K562 (cell line): ENCODE data around the gene IGFALS.

Source experiments
- CEBPB ChIP-seq: fragments of 450-650 bp; IDR thresholded peaks from 2 replicates; pipeline ENCODE4 v1.6.1; 2016; ENCODE audit warnings: missing genetic modification characterization, missing compliant biosample characterization
- DNMT1 ChIP-seq: fragments of 450-650 bp; IDR thresholded peaks from 2 replicates; pipeline ENCODE4 v1.6.1; 2016; ENCODE audit warnings: antibody characterized with exemption, mild to moderate bottlenecking
- MAFK ChIP-seq: IDR thresholded peaks from 2 replicates; pipeline ENCODE4 v1.6.1; 2011; ENCODE audit warnings: low read length, improper control_type of control experiment
- NFYB ChIP-seq: IDR thresholded peaks from 2 replicates; pipeline ENCODE4 v1.6.1; 2011; ENCODE audit warnings: mild to moderate bottlenecking, moderate library complexity; ENCODE audit not compliant: insufficient read length; ENCODE audit errors: extremely low read depth
- SIN3A ChIP-seq, 2 experiments: fragments of 150-350 bp in 1 of 2; IDR thresholded peaks; 2 replicates each; pipeline ENCODE4 v1.6.1; 2011 to 2016; ENCODE audit warnings: borderline replicate concordance in 2 of 2, low read depth in 2 of 2, low read length in 2 of 2, mild to moderate bottlenecking in 2 of 2, moderate library complexity in 2 of 2; ENCODE audit not compliant: control insufficient read depth in 1 of 2
- SMARCC2 ChIP-seq: fragments of 450-650 bp; IDR thresholded peaks from 2 replicates; pipeline ENCODE4 v1.6.1; 2017; ENCODE audit warnings: antibody characterized with exemption, moderate library complexity, mild to moderate bottlenecking, low read depth
- TBP ChIP-seq: optimal IDR thresholded peaks from 2 replicates; pipeline ENCODE3; 2011; ENCODE audit warnings: low read depth, low read length, improper control_type of control experiment
- TRIM24 ChIP-seq, 2 experiments: fragments of 450-650 bp; IDR thresholded peaks; 2 replicates each; pipeline ENCODE4 v1.6.1; 2016
- ZBTB8A ChIP-seq: fragments of 450-650 bp; IDR thresholded peaks from 2 replicates; pipeline ENCODE4 v1.6.1; 2018; ENCODE audit warnings: mild to moderate bottlenecking, moderate library complexity; ENCODE audit not compliant: partially characterized antibody
- ZNF12 ChIP-seq: sonication (generic); formaldehyde crosslinking; IDR thresholded peaks from 2 replicates; pipeline ENCODE4 v1.4.0; 2020; ENCODE audit warnings: mild to moderate bottlenecking, missing genetic modification reagents
- TF ChIP-seq, protein P1 (sequence below), 2 experiments: fragments of 450-650 bp; formaldehyde crosslinking in 1 of 2; IDR thresholded peaks; 2 replicates each; pipeline versions ENCODE4 v1.4.0 to v1.6.1; 2014 to 2020; ENCODE audit warnings: mild to moderate bottlenecking in 2 of 2, borderline replicate concordance in 1 of 2, low read depth in 1 of 2
- TF ChIP-seq, protein P2 (sequence below), 3 experiments: IDR thresholded peaks in 2 of 3; conservative IDR thresholded peaks in 1 of 3; 2 replicates each; pipeline ENCODE4 v1.5.1; 2011 to 2012; ENCODE audit warnings: low read length in 3 of 3, mild to moderate bottlenecking in 3 of 3, control low read depth in 2 of 3, improper control_type of control experiment in 1 of 3, inconsistent platforms in 1 of 3, low read depth in 1 of 3, mixed read lengths in 1 of 3, moderate library complexity in 1 of 3; ENCODE audit not compliant: insufficient read depth in 2 of 3
- TF ChIP-seq, protein P3 (sequence below), 2 experiments: fragments of 450-650 bp; IDR thresholded peaks; 2 replicates each; pipeline ENCODE4 v1.6.1; 2018; ENCODE audit warnings: mild to moderate bottlenecking in 2 of 2, low read depth in 1 of 2; ENCODE audit not compliant: partially characterized antibody in 2 of 2

DNA sequence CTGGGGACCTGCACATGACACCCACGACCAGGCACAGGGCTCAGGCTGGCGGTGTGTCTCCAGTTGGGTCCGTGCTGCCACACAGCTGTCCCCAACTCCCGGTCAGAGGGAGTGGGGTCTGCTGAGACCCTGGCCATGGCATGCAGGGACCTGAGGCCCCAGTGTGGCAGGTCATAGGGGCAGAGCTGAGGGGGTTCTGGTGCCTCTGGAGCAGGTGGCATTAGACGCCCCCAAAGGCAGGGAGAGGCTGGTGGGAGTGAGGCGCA is 6.5 kb downstream of the IGFALS start:
- TF ChIP-seq ZBTB8A (no peak), CEBPB (tag) (no peak), TBP (no peak), TRIM24 (IDR thresholded peaks at IDR 0.05) (no peak), NFYB (no peak), SMARCC2 (no peak), ZNF12 (CRISPR knock-in tag) (no peak), DNMT1 (no peak), SIN3A (IDR thresholded peaks at IDR 0.05; ENCODE audit: borderline replicate concordance in 2 of 2, control insufficient read depth in 1 of 2, low read depth in 2 of 2, low read length in 2 of 2) (no peak), MAFK (no peak)
- TF ChIP-seq, protein P1, sequence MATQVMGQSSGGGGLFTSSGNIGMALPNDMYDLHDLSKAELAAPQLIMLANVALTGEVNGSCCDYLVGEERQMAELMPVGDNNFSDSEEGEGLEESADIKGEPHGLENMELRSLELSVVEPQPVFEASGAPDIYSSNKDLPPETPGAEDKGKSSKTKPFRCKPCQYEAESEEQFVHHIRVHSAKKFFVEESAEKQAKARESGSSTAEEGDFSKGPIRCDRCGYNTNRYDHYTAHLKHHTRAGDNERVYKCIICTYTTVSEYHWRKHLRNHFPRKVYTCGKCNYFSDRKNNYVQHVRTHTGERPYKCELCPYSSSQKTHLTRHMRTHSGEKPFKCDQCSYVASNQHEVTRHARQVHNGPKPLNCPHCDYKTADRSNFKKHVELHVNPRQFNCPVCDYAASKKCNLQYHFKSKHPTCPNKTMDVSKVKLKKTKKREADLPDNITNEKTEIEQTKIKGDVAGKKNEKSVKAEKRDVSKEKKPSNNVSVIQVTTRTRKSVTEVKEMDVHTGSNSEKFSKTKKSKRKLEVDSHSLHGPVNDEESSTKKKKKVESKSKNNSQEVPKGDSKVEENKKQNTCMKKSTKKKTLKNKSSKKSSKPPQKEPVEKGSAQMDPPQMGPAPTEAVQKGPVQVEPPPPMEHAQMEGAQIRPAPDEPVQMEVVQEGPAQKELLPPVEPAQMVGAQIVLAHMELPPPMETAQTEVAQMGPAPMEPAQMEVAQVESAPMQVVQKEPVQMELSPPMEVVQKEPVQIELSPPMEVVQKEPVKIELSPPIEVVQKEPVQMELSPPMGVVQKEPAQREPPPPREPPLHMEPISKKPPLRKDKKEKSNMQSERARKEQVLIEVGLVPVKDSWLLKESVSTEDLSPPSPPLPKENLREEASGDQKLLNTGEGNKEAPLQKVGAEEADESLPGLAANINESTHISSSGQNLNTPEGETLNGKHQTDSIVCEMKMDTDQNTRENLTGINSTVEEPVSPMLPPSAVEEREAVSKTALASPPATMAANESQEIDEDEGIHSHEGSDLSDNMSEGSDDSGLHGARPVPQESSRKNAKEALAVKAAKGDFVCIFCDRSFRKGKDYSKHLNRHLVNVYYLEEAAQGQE (IDR thresholded peaks at IDR 0.05; ENCODE audit: borderline replicate concordance) = no peak
- TF ChIP-seq, protein P1 (CRISPR knock-in tag; IDR thresholded peaks at IDR 0.05; ENCODE audit: low read depth) = no peak
- TF ChIP-seq, protein P2, sequence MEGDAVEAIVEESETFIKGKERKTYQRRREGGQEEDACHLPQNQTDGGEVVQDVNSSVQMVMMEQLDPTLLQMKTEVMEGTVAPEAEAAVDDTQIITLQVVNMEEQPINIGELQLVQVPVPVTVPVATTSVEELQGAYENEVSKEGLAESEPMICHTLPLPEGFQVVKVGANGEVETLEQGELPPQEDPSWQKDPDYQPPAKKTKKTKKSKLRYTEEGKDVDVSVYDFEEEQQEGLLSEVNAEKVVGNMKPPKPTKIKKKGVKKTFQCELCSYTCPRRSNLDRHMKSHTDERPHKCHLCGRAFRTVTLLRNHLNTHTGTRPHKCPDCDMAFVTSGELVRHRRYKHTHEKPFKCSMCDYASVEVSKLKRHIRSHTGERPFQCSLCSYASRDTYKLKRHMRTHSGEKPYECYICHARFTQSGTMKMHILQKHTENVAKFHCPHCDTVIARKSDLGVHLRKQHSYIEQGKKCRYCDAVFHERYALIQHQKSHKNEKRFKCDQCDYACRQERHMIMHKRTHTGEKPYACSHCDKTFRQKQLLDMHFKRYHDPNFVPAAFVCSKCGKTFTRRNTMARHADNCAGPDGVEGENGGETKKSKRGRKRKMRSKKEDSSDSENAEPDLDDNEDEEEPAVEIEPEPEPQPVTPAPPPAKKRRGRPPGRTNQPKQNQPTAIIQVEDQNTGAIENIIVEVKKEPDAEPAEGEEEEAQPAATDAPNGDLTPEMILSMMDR (IDR thresholded peaks at IDR 0.05 in 2 of 3, conservative IDR thresholded peaks at IDR 0.05 in 1 of 3; ENCODE audit: insufficient read depth in 2 of 3, low read depth in 1 of 3, low read length in 3 of 3) = no peak
- TF ChIP-seq, protein P3, sequence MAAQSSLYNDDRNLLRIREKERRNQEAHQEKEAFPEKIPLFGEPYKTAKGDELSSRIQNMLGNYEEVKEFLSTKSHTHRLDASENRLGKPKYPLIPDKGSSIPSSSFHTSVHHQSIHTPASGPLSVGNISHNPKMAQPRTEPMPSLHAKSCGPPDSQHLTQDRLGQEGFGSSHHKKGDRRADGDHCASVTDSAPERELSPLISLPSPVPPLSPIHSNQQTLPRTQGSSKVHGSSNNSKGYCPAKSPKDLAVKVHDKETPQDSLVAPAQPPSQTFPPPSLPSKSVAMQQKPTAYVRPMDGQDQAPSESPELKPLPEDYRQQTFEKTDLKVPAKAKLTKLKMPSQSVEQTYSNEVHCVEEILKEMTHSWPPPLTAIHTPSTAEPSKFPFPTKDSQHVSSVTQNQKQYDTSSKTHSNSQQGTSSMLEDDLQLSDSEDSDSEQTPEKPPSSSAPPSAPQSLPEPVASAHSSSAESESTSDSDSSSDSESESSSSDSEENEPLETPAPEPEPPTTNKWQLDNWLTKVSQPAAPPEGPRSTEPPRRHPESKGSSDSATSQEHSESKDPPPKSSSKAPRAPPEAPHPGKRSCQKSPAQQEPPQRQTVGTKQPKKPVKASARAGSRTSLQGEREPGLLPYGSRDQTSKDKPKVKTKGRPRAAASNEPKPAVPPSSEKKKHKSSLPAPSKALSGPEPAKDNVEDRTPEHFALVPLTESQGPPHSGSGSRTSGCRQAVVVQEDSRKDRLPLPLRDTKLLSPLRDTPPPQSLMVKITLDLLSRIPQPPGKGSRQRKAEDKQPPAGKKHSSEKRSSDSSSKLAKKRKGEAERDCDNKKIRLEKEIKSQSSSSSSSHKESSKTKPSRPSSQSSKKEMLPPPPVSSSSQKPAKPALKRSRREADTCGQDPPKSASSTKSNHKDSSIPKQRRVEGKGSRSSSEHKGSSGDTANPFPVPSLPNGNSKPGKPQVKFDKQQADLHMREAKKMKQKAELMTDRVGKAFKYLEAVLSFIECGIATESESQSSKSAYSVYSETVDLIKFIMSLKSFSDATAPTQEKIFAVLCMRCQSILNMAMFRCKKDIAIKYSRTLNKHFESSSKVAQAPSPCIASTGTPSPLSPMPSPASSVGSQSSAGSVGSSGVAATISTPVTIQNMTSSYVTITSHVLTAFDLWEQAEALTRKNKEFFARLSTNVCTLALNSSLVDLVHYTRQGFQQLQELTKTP (IDR thresholded peaks at IDR 0.05; ENCODE audit: low read depth in 1 of 2, partially characterized antibody in 2 of 2) = no peak
